DND-41 (cell line): ENCODE measurements around the gene MED17.

Source experiments
- ATAC-seq: fragments of 200-7000 bp; cut with Tn5 transposase; 3 replicates; pipeline ENCODE4 v1.9.1; 2021; ENCODE audit warnings: low read depth; ENCODE audit not compliant: insufficient read depth
- DNase-seq: peaks from one replicate; pipeline ENCODE4 v3.0.0-alpha.2; 2020
- H2AFZ ChIP-seq: 2 replicates; pipeline ENCODE4 v1.6.0; 2012; ENCODE audit warnings: low read depth, low read length
- H3K27ac ChIP-seq: 2 replicates; pipeline ENCODE4 v1.5.1; 2012; ENCODE audit warnings: low read length, inconsistent platforms
- H3K27me3 ChIP-seq: fragments of 200-600 bp; sonication (generic); 2 replicates; pipeline ENCODE4 v1.6.0; 2012; ENCODE audit warnings: low read length, mild to moderate bottlenecking, inconsistent platforms; ENCODE audit not compliant: insufficient read depth, poor library complexity
- H3K36me3 ChIP-seq: 2 replicates; pipeline ENCODE4 v1.5.1; 2012; ENCODE audit warnings: low read length, inconsistent platforms; ENCODE audit not compliant: insufficient read depth
- H3K4me1 ChIP-seq: 2 replicates; pipeline ENCODE4 v1.5.1; 2012; ENCODE audit warnings: mild to moderate bottlenecking, low read length; ENCODE audit not compliant: insufficient read depth
- H3K4me2 ChIP-seq: 2 replicates; pipeline ENCODE4 v1.6.0; 2012; ENCODE audit warnings: mild to moderate bottlenecking, moderate library complexity, low read length, inconsistent platforms; ENCODE audit not compliant: insufficient read depth
- H3K4me3 ChIP-seq, 2 experiments: fragments of 200-600 bp in 1 of 2; shearing (Covaris generic) in 1 of 2; 2 replicates each; pipeline ENCODE4 v1.5.1; 2012 to 2016; ENCODE audit warnings: inconsistent platforms in 2 of 2, low read length in 2 of 2, mild to moderate bottlenecking in 2 of 2, low read depth in 1 of 2, moderate library complexity in 1 of 2
- H3K79me2 ChIP-seq: 2 replicates; pipeline ENCODE4 v1.6.0; 2012; ENCODE audit warnings: low read length, inconsistent platforms; ENCODE audit not compliant: insufficient read depth
- H3K9ac ChIP-seq: 2 replicates; pipeline ENCODE4 v1.6.0; 2012; ENCODE audit warnings: low read depth, mild to moderate bottlenecking, inconsistent platforms, low read length, moderate library complexity
- H3K9me3 ChIP-seq: 2 replicates; pipeline ENCODE4 v1.5.1; 2012; ENCODE audit warnings: low read length, moderate library complexity, mild to moderate bottlenecking, inconsistent platforms; ENCODE audit not compliant: insufficient read depth, severe bottlenecking
- H4K20me1 ChIP-seq: 2 replicates; pipeline ENCODE4 v1.6.0; 2012; ENCODE audit warnings: low read length; ENCODE audit not compliant: insufficient read depth
- CTCF ChIP-seq: IDR thresholded peaks from 2 replicates; pipeline ENCODE4 v1.5.1; 2012; ENCODE audit warnings: borderline replicate concordance, low read length, moderate library complexity, mild to moderate bottlenecking; ENCODE audit not compliant: poor library complexity, severe bottlenecking; ENCODE audit errors: extremely low read depth
- EZH2 ChIP-seq: IDR thresholded peaks from 3 replicates; pipeline ENCODE4 v1.6.1; 2012; ENCODE audit warnings: borderline replicate concordance, low read depth, mild to moderate bottlenecking, moderate library complexity, low read length, inconsistent platforms; ENCODE audit not compliant: severe bottlenecking

MED17 gene

GRCh38 chr11:93829598-93829997, 45.5 kb downstream of the MED17 start:
- Histone ChIP-seq H2AFZ (no peak overlapping the region), H4K20me1 (no peaks in the 10 kb centered on the region), H3K27me3 (no peaks in the 10 kb centered on the region), H3K9ac (no peak overlapping the region), H3K9me3 (no peaks in the 10 kb centered on the region), H3K4me2 (no peak overlapping the region), H3K27ac (no peak overlapping the region), H3K36me3 (no peaks in the 10 kb centered on the region), H3K79me2 (no peaks in the 10 kb centered on the region), H3K4me3 (no peak overlapping the region), H3K4me1 (no peaks in the 10 kb centered on the region)
- TF ChIP-seq CTCF (no peak), EZH2 (no peak)
- DNase-seq (no peak), ATAC-seq (no peak)

- Histone ChIP-seq H3K9me3 (no peaks in the 10 kb centered on the region), H3K4me1 (no peaks in the 10 kb centered on the region), H3K79me2 (no peaks in the 10 kb centered on the region), H3K4me3 (no peak overlapping the region), H3K4me2 (no peak overlapping the region), H3K27me3 (no peaks in the 10 kb centered on the region), H2AFZ (no peak overlapping the region), H4K20me1 (no peaks in the 10 kb centered on the region), H3K9ac (no peak overlapping the region), H3K36me3 (no peaks in the 10 kb centered on the region), H3K27ac (no peak overlapping the region)
- no peak for DNase-seq
- TF ChIP-seq EZH2 (no peak), CTCF (no peak)
- no peak for ATAC-seq
Measured at GRCh38 chr11:93831343-93832127, 47.5 kb downstream of the MED17 start.

- no peak overlapping the region for H3K9ac ChIP-seq
- no peaks in the 10 kb centered on the region for H3K36me3 ChIP-seq
- TF ChIP-seq CTCF, result no peak
- TF ChIP-seq EZH2, result no peak
- H2AFZ ChIP-seq, result no peak overlapping the region
- no peak for ATAC-seq
- H3K79me2 ChIP-seq, result no peaks in the 10 kb centered on the region
- no peak overlapping the region for H3K27ac ChIP-seq
- no peak overlapping the region for H3K4me2 ChIP-seq
- no peak for DNase-seq
- H3K9me3 ChIP-seq, result no peaks in the 10 kb centered on the region
- H3K4me1 ChIP-seq, result no peaks in the 10 kb centered on the region
- no peaks in the 10 kb centered on the region for H4K20me1 ChIP-seq
- H3K27me3 ChIP-seq, result no peaks in the 10 kb centered on the region
- no peak overlapping the region for H3K4me3 ChIP-seq
Measured at GRCh38 chr11:93832780-93833179, 48.7 kb downstream of the MED17 start.

- Histone ChIP-seq H3K27me3 (no peaks in the 10 kb centered on the region), H4K20me1 (no peaks in the 10 kb centered on the region), H3K9me3 (no peaks in the 10 kb centered on the region), H2AFZ (no peak overlapping the region), H3K4me3 (no peak overlapping the region), H3K36me3 (no peaks in the 10 kb centered on the region), H3K4me1 (no peaks in the 10 kb centered on the region), H3K9ac (no peak overlapping the region), H3K79me2 (no peaks in the 10 kb centered on the region), H3K27ac (no peak overlapping the region), H3K4me2 (no peak overlapping the region)
- ATAC-seq (no peak), DNase-seq (no peak)
- TF ChIP-seq CTCF (no peak), EZH2 (no peak)
Measured at GRCh38 chr11:93838967-93839366, 54.9 kb downstream of the MED17 start.
